22Rv1 (cell line): ENCODE measurements around the gene SULT1A4.
"Not testable (repeated sequence)": the region's sequence is repeated elsewhere in the genome, so short reads cannot be mapped to it uniquely, and the experiment has no call there.

Experiments used
- CTCF ChIP-seq: fragments of 450-650 bp; IDR thresholded peaks from 2 replicates; pipeline ENCODE4 v1.5.1; 2017; ENCODE audit warnings: mild to moderate bottlenecking
- ZFX ChIP-seq: fragments of 450-650 bp; IDR thresholded peaks from 2 replicates; pipeline ENCODE4 v1.6.1; 2017; ENCODE audit warnings: antibody characterized with exemption, borderline replicate concordance

GRCh38 chr16:29454269-29454668 is 5.4 kb upstream of the SULT1A4 start, which contains the start of the genes BOLA2 and SLX1B:
- TF ChIP-seq CTCF, ZFX: not testable (repeated sequence)
